Natural killer cell (primary cell): ENCODE measurements around the gene GULP1. TPM values are rescaled to one million over a fixed set of nuclear protein-coding genes. Genes with fewer than 3 reads are reported as not detected.

Experiments
- ATAC-seq, 3 donors: fragments of 150-1000 bp in 2 of 3; fragments of 200-7000 bp in 1 of 3; cut with Tn5 transposase; 1 replicate in 1 of 3; 2 replicates in 2 of 3; pipeline ENCODE4 v1.10.0; 2021; ENCODE audit warnings: mild to moderate bottlenecking in 2 of 3, moderate library complexity in 2 of 3
- DNase-seq, 2 donors: peaks; one replicate each; pipeline versions ENCODE4 v3.0.0 to v3.0.0-alpha.2; 2013 to 2021; ENCODE audit warnings: mixed read lengths in 1 of 2
- H3K27ac ChIP-seq: one replicate; pipeline ENCODE4 v1.5.1; 2013; ENCODE audit warnings: mild to moderate bottlenecking, low read length
- H3K27me3 ChIP-seq: one replicate; pipeline ENCODE4 v1.6.1; 2013; ENCODE audit warnings: low read length; ENCODE audit not compliant: control insufficient read depth, insufficient read depth
- H3K36me3 ChIP-seq: one replicate; pipeline ENCODE4 v1.6.1; 2013; ENCODE audit warnings: low read length; ENCODE audit not compliant: control insufficient read depth, insufficient read depth
- H3K4me1 ChIP-seq: one replicate; pipeline ENCODE4 v1.6.1; 2013; ENCODE audit warnings: low read length; ENCODE audit not compliant: control insufficient read depth, insufficient read depth
- H3K4me3 ChIP-seq: one replicate; pipeline ENCODE4 v1.5.1; 2013; ENCODE audit warnings: low read length
- H3K9me3 ChIP-seq: one replicate; pipeline ENCODE4 v1.6.1; 2013; ENCODE audit warnings: low read length; ENCODE audit not compliant: control insufficient read depth, insufficient read depth
- H3K27ac Mint-ChIP-seq, 2 donors: one replicate each; pipeline ENCODE4 v1.8.0; 2022; ENCODE audit warnings: mild to moderate bottlenecking in 2 of 2, mixed read lengths in 2 of 2, moderate library complexity in 1 of 2
- H3K27me3 Mint-ChIP-seq, 2 donors: one replicate each; pipeline ENCODE4 v1.8.0; 2022; ENCODE audit warnings: low read depth in 2 of 2, mixed read lengths in 2 of 2
- H3K36me3 Mint-ChIP-seq: one replicate; pipeline ENCODE4 v1.8.0; 2022; ENCODE audit warnings: mixed read lengths
- H3K4me1 Mint-ChIP-seq, 2 donors: one replicate each; pipeline ENCODE4 v1.8.0; 2022; ENCODE audit warnings: mixed read lengths in 2 of 2
- H3K4me3 Mint-ChIP-seq: one replicate; pipeline ENCODE4 v1.8.0; 2022; ENCODE audit warnings: mild to moderate bottlenecking, moderate library complexity, mixed read lengths
- H3K9me3 Mint-ChIP-seq, 2 donors: one replicate each; pipeline ENCODE4 v1.8.0; 2022; ENCODE audit warnings: mixed read lengths in 2 of 2
- CTCF ChIP-seq: fragments of 200-600 bp; IDR thresholded peaks from one replicate; pipeline ENCODE4 v1.8.0; 2022; ENCODE audit warnings: antibody characterized with exemption
- WGBS: methylation state at CpG from one replicate; pipeline ENCODE4 v1.1.7; 2013; ENCODE audit warnings: missing lambda C conversion rate; ENCODE audit not compliant: insufficient coverage; 5-methylcytosine and 5-hydroxymethylcytosine counted together
- intact Hi-C: fragments of 100-400 bp; cut with micrococcal nuclease; formaldehyde crosslinking; loops from one replicate; pipeline ENCODE4 v1.14.2; 2022
- total RNA-seq, 4 donors: library from RNA; stranded (reverse); fragments of 120-200 nt in 1 of 4; gene quantifications; one replicate each; pipeline versions ENCODE4 v1.2.3 to v1.2.4, GENCODE V29; 2013 to 2022

GULP1 gene
- not detected for total RNA-seq
- not detected for total RNA-seq (2013)

GRCh38 chr2:188291617-188292347, at the start of gene GULP1:
Gene GULP1, plus strand, starts transcription at chr2:188291874. Its CDS starts 185,829 bp downstream, at chr2:188477703.
- peaks cover 9% of the 10 kb centered on the region for H3K36me3 Mint-ChIP-seq
- WGBS, result 2% methylated on average over 61 of the region's 61 CpGs
- no peak for TF ChIP-seq CTCF
- intact Hi-C loops, result no loop called here
- Histone ChIP-seq H3K4me1 (no peaks in the 10 kb centered on the region), H3K27ac (no peak within 1 kb of the TSS), H3K9me3 (peaks cover 9% of the 10 kb centered on the region), H3K4me3 (no peak within 1 kb of the TSS), H3K27me3 (peaks cover 4% of the 10 kb centered on the region), H3K36me3 (no peaks in the 10 kb centered on the region)
- H3K4me1 Mint-ChIP-seq, result no peaks in the 10 kb centered on the region
- H3K9me3 Mint-ChIP-seq, result peaks cover 0 to 4% of the 10 kb centered on the region in 2 donors
- DNase-seq, result no peak
- no peak within 1 kb of the TSS for H3K4me3 Mint-ChIP-seq
- no peak within 1 kb of the TSS for H3K27ac Mint-ChIP-seq
- peaks cover 13 to 20% of the 10 kb centered on the region in 2 donors for H3K27me3 Mint-ChIP-seq
- no peak for ATAC-seq

- no peak overlapping the region for H3K4me3 ChIP-seq
- no CpG with 5 or more reads among the region's 1 CpG for WGBS
Observed at GRCh38 chr2:188243381-188243780, 48.3 kb upstream of the GULP1 start.

DNA sequence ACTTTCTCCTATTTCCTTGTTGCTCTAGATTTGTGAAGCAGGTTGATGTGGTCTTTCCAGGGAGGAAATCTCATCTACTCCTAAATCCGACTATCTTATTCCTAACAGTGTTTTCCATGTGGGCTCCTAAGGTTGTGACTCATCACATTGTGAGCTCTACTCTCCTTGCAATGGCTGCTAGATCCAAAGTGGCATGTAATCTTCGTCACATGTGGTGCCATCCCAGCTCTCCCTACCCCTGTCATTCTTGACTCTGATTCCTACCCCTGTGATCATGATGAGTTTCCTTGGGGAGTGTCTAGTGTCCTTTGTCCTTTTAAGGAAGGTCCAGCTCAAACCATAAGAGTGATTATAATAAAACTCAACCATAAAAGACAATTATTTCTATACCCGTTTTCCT, 47.3 kb upstream of the GULP1 start:
- DNase-seq (no peak), ATAC-seq (no peak)
- Mint-ChIP-seq H3K4me1 (no peaks in the 10 kb centered on the region), H3K9me3 (peaks cover 6 to 10% of the 10 kb centered on the region in 2 donors), H3K27me3 (no peaks in the 10 kb centered on the region), H3K36me3 (no peaks in the 10 kb centered on the region), H3K27ac (no peak overlapping the region), H3K4me3 (no peak overlapping the region)
- no peak overlapping the region for H3K4me3 ChIP-seq
- no peak for TF ChIP-seq CTCF
- intact Hi-C loops, result no loop called here
- no peaks in the 10 kb centered on the region for H3K27me3 ChIP-seq
- 75% methylated on average over 1 of the region's 3 CpGs for WGBS
- H3K27ac ChIP-seq, result no peak overlapping the region
- H3K4me1 ChIP-seq, result no peaks in the 10 kb centered on the region
- H3K9me3 ChIP-seq, result no peaks in the 10 kb centered on the region
- no peaks in the 10 kb centered on the region for H3K36me3 ChIP-seq

More at GRCh38 chr2:188243381-188243780, 48.3 kb upstream of the GULP1 start:
- no peak for DNase-seq
- Histone ChIP-seq H3K27me3 (no peaks in the 10 kb centered on the region), H3K27ac (no peak overlapping the region), H3K4me1 (no peaks in the 10 kb centered on the region), H3K36me3 (no peaks in the 10 kb centered on the region), H3K9me3 (no peaks in the 10 kb centered on the region)
- no peak overlapping the region for H3K27ac Mint-ChIP-seq
- no peaks in the 10 kb centered on the region for H3K27me3 Mint-ChIP-seq
- intact Hi-C loops, result no loop called here
- no peaks in the 10 kb centered on the region for H3K36me3 Mint-ChIP-seq
- H3K4me1 Mint-ChIP-seq, result no peaks in the 10 kb centered on the region
- TF ChIP-seq CTCF, result no peak
- no peak overlapping the region for H3K4me3 Mint-ChIP-seq
- no peak for ATAC-seq
- H3K9me3 Mint-ChIP-seq, result peaks cover 6 to 10% of the 10 kb centered on the region in 2 donors

GRCh38 chr2:188245230-188245629, 46.4 kb upstream of the GULP1 start:
- H3K4me1 Mint-ChIP-seq, result no peaks in the 10 kb centered on the region
- TF ChIP-seq CTCF, result no peak
- DNase-seq (no peak), ATAC-seq (no peak)
- peaks cover 6 to 10% of the 10 kb centered on the region in 2 donors for H3K9me3 Mint-ChIP-seq
- Histone ChIP-seq H3K4me1 (no peaks in the 10 kb centered on the region), H3K4me3 (no peak overlapping the region), H3K36me3 (no peaks in the 10 kb centered on the region), H3K9me3 (no peaks in the 10 kb centered on the region), H3K27me3 (no peaks in the 10 kb centered on the region), H3K27ac (no peak overlapping the region)
- no peak overlapping the region for H3K4me3 Mint-ChIP-seq
- no peak overlapping the region for H3K27ac Mint-ChIP-seq
- 88% methylated on average over 4 of the region's 5 CpGs for WGBS
- no peaks in the 10 kb centered on the region for H3K27me3 Mint-ChIP-seq
- H3K36me3 Mint-ChIP-seq, result no peaks in the 10 kb centered on the region
- intact Hi-C loops, result no loop called here
